ENCODE data around the gene ARSJ.

DNA sequence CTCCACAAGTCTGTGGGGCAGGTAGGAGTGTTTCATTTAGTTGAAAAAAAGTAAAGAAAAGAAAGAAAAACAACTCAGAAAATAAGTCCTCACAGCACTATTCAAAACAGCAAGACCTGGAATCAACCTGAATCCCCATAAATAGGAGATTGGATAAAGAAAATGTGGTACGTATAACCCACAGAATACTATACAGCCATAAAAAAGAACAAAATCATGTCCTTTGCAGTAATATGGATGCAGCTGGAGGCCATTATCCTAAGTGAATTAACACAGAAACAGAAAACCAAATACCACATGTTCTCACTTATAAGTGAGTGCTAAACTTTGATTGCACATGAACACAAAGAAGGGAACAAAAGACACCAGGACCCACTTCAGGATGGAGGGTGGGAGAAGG lies 71.9 kb downstream of the ARSJ start:
- no peak for TF ChIP-seq BHLHE40 (IDR thresholded peaks at IDR 0.05; ENCODE audit: borderline replicate concordance)
- no peak for TF ChIP-seq SP1 (IDR thresholded peaks at IDR 0.05)
